ENCODE data around the gene MXD1. TPM values are rescaled to one million over a fixed set of nuclear protein-coding genes. Genes with fewer than 3 reads are reported as not detected.
"Not testable (repeated sequence)": the region's sequence is repeated elsewhere in the genome, so short reads cannot be mapped to it uniquely, and the experiment has no call there.

Gene MXD1
- polyA plus RNA-seq, 1 donor (not counting 4 experiments of a cell fraction or from before 2014, with no cell fraction given): 15.9 TPM

- DNase-seq (ENCODE audit: low read depth, low spot score) (no peak), FAIRE-seq (no peak)
- Histone ChIP-seq H4K20me1 (ENCODE audit: control insufficient read depth, extremely low read depth, insufficient read depth, low read length) (no peaks in the 10 kb centered on the region), H3K4me1 (ENCODE audit: control insufficient read depth, extremely low read depth, insufficient read depth, low read length) (peaks cover 4% of the 10 kb centered on the region), H3K9me1 (ENCODE audit: control insufficient read depth, extremely low read depth, insufficient read depth, low read length) (no peaks in the 10 kb centered on the region), H3K27me3 (ENCODE audit: control insufficient read depth, extremely low read depth, insufficient read depth, low read length) (no peaks in the 10 kb centered on the region), H3K79me2 (ENCODE audit: control insufficient read depth, insufficient read depth, low read length) (peaks cover 4% of the 10 kb centered on the region), H3K4me3 (ENCODE audit: control insufficient read depth in 2 of 3, extremely low read depth in 1 of 3, insufficient read depth in 2 of 3, low read depth in 1 of 3, low read length in 3 of 3) (no peak overlapping the region), H3K9me3 (ENCODE audit: control insufficient read depth, low read depth, low read length) (no peaks in the 10 kb centered on the region), H3K9ac (ENCODE audit: control insufficient read depth, extremely low read depth, insufficient read depth, low read length) (no peak overlapping the region), H2AFZ (ENCODE audit: control insufficient read depth, low read length) (no peak overlapping the region), H3K36me3 (ENCODE audit: control insufficient read depth in 2 of 2, extremely low read depth in 1 of 2, insufficient read depth in 2 of 2, low read length in 2 of 2) (no peaks in the 10 kb centered on the region), H3K4me2 (ENCODE audit: control insufficient read depth, extremely low read depth, insufficient read depth, low read depth, low read length) (no peak overlapping the region), H3K27ac (ENCODE audit: control insufficient read depth, insufficient read depth, low read length) (no peak overlapping the region)
- dilution Hi-C loops (cut with MboI; ENCODE audit: extremely low pct_ligation_motif_present, low sequenced_read_pairs): no loop called here
- TF ChIP-seq EZH2 (IDR thresholded peaks at IDR 0.05; ENCODE audit: low read length): no peak
These were observed 25.6 kb upstream of the MXD1 start for GRCh38 chr2:69889302-69889701.

DNA sequence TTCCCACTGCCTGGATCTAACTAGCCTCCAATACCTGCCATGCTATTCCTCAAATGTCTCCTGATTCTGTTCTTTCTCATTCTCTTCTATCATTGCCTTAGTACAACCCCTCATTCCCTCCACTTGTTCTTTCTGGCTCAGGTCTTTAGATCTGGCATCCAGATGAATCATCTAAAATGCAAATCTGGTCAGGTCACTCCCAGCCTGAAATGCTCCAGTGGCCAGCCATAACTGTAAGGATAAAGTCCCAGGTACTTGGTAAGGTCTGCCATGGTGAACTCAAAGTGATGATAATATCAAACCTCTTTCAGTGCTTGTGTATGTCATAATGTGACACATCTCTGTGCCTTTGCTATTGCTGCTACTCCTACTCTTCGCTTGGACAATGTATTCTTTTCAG lies 24.0 kb upstream of the MXD1 start:
- H3K9me3 ChIP-seq (ENCODE audit: control insufficient read depth, low read depth, low read length): no peaks in the 10 kb centered on the region
- H3K4me3 ChIP-seq (ENCODE audit: control insufficient read depth in 2 of 3, extremely low read depth in 1 of 3, insufficient read depth in 2 of 3, low read depth in 1 of 3, low read length in 3 of 3): no peak overlapping the region
- H3K27me3 ChIP-seq (ENCODE audit: control insufficient read depth, extremely low read depth, insufficient read depth, low read length): no peaks in the 10 kb centered on the region
- no peak for FAIRE-seq
- H3K4me2 ChIP-seq (ENCODE audit: control insufficient read depth, extremely low read depth, insufficient read depth, low read depth, low read length): no peak overlapping the region
- H3K9me1 ChIP-seq (ENCODE audit: control insufficient read depth, extremely low read depth, insufficient read depth, low read length): no peaks in the 10 kb centered on the region
- TF ChIP-seq, protein P1, sequence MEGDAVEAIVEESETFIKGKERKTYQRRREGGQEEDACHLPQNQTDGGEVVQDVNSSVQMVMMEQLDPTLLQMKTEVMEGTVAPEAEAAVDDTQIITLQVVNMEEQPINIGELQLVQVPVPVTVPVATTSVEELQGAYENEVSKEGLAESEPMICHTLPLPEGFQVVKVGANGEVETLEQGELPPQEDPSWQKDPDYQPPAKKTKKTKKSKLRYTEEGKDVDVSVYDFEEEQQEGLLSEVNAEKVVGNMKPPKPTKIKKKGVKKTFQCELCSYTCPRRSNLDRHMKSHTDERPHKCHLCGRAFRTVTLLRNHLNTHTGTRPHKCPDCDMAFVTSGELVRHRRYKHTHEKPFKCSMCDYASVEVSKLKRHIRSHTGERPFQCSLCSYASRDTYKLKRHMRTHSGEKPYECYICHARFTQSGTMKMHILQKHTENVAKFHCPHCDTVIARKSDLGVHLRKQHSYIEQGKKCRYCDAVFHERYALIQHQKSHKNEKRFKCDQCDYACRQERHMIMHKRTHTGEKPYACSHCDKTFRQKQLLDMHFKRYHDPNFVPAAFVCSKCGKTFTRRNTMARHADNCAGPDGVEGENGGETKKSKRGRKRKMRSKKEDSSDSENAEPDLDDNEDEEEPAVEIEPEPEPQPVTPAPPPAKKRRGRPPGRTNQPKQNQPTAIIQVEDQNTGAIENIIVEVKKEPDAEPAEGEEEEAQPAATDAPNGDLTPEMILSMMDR (optimal IDR thresholded peaks at IDR 0.05 in 1 of 3, IDR thresholded peaks at IDR 0.05 in 1 of 3, conservative IDR thresholded peaks at IDR 0.05 in 1 of 3; ENCODE audit: extremely low read depth in 1 of 3, insufficient read depth in 2 of 3, low read length in 3 of 3): no peak
- TF ChIP-seq EZH2 (IDR thresholded peaks at IDR 0.05; ENCODE audit: low read length): no peak
- H3K36me3 ChIP-seq (ENCODE audit: control insufficient read depth in 2 of 2, extremely low read depth in 1 of 2, insufficient read depth in 2 of 2, low read length in 2 of 2): peaks cover 0 to under 1% of the 10 kb centered on the region in 2 experiments
- dilution Hi-C loops (cut with MboI; ENCODE audit: extremely low pct_ligation_motif_present, low sequenced_read_pairs): no loop called here
- peaks cover 18% of the 10 kb centered on the region for H3K79me2 ChIP-seq (ENCODE audit: control insufficient read depth, insufficient read depth, low read length)
- H3K4me1 ChIP-seq (ENCODE audit: control insufficient read depth, extremely low read depth, insufficient read depth, low read length): peaks cover 10% of the 10 kb centered on the region
- no peak overlapping the region for H2AFZ ChIP-seq (ENCODE audit: control insufficient read depth, low read length)
- H4K20me1 ChIP-seq (ENCODE audit: control insufficient read depth, extremely low read depth, insufficient read depth, low read length): no peaks in the 10 kb centered on the region
- no peak overlapping the region for H3K27ac ChIP-seq (ENCODE audit: control insufficient read depth, insufficient read depth, low read length)
- H3K9ac ChIP-seq (ENCODE audit: control insufficient read depth, extremely low read depth, insufficient read depth, low read length): no peak overlapping the region
- no peak for DNase-seq (ENCODE audit: low read depth, low spot score)

DNA sequence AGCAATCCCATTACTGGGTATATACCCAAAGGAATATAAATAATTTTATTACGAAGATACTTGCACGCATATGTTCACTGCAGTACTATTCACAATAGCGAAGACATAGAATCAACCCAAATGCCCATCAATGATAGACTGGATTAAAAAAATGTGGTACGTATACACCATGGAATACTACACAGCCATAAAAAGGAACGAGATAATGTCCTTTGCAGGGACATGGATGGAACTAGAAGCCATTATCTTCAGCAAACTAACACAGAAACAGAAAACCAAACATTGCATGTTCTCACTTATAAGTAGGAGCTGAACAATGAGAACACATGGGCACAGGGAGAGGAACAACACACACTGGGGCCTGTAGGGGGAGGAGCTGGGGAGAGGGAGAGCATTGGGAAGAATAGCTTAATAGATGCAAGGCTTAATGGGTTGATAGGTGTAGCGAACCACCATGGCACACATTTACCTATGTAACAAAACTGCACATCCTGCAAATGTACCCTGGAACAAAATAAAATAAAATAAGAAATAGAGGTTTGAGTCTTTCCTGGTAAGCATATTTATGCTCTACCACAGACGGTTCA lies 22.0 kb upstream of the MXD1 start:
- not testable (repeated sequence) for H3K9ac ChIP-seq (ENCODE audit: control insufficient read depth, extremely low read depth, insufficient read depth, low read length); FAIRE-seq

More for the DNA sequence above, 22.0 kb upstream of the MXD1 start:
- dilution Hi-C loops (cut with MboI; ENCODE audit: extremely low pct_ligation_motif_present, low sequenced_read_pairs); H3K9me3 ChIP-seq (ENCODE audit: control insufficient read depth, low read depth, low read length); H3K9me1 ChIP-seq (ENCODE audit: control insufficient read depth, extremely low read depth, insufficient read depth, low read length); H4K20me1 ChIP-seq (ENCODE audit: control insufficient read depth, extremely low read depth, insufficient read depth, low read length); H3K27me3 ChIP-seq (ENCODE audit: control insufficient read depth, extremely low read depth, insufficient read depth, low read length); DNase-seq (ENCODE audit: low read depth, low spot score): not testable (repeated sequence)
- Histone ChIP-seq H3K27ac (ENCODE audit: control insufficient read depth, insufficient read depth, low read length) (peak overlapping the region; percentile 95), H3K4me2 (ENCODE audit: control insufficient read depth, extremely low read depth, insufficient read depth, low read depth, low read length) (peak overlapping the region; percentile 92), H2AFZ (ENCODE audit: control insufficient read depth, low read length) (peak overlapping the region; percentile 100), H3K79me2 (ENCODE audit: control insufficient read depth, insufficient read depth, low read length) (peaks cover 27% of the 10 kb centered on the region), H3K4me1 (ENCODE audit: control insufficient read depth, extremely low read depth, insufficient read depth, low read length) (peaks cover 10% of the 10 kb centered on the region), H3K4me3 (ENCODE audit: control insufficient read depth in 2 of 3, extremely low read depth in 1 of 3, insufficient read depth in 2 of 3, low read depth in 1 of 3, low read length in 3 of 3) (peak overlapping the region in 1 of 3 experiments; percentile 89), H3K36me3 (ENCODE audit: control insufficient read depth in 2 of 2, extremely low read depth in 1 of 2, insufficient read depth in 2 of 2, low read length in 2 of 2) (peaks cover 3 to 13% of the 10 kb centered on the region in 2 experiments)

All from keratinocyte (primary cell).